Measurements from ENCODE around the gene ZFHX3. TPM values are rescaled to one million over a fixed set of nuclear protein-coding genes. Genes with fewer than 3 reads are reported as not detected.

The ZFHX3 gene
- total RNA-seq, 1 experiment from 2014 or later, result 0.68 TPM

DNA sequence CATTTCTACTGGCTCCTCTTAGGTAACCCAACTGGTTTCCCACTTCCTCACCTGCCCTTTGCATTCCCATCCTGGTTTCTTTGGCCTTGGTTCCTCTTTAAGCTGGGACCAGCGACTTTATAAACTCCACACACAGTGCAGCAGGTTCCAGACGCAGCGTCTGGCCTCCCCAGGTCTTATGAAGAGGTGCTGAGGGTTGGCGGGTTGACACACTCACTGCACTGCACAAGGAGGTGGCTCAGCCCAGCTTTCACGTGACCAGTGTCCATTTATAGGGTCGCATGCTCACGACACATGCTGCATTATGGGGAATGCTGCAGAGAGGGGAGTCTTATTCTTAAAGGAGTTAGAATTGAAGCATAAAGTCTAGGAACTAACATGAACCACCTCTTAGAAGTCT is 70.8 kb downstream of the ZFHX3 start:
- DNase-seq (ENCODE audit: low spot score), result no peak

DNA sequence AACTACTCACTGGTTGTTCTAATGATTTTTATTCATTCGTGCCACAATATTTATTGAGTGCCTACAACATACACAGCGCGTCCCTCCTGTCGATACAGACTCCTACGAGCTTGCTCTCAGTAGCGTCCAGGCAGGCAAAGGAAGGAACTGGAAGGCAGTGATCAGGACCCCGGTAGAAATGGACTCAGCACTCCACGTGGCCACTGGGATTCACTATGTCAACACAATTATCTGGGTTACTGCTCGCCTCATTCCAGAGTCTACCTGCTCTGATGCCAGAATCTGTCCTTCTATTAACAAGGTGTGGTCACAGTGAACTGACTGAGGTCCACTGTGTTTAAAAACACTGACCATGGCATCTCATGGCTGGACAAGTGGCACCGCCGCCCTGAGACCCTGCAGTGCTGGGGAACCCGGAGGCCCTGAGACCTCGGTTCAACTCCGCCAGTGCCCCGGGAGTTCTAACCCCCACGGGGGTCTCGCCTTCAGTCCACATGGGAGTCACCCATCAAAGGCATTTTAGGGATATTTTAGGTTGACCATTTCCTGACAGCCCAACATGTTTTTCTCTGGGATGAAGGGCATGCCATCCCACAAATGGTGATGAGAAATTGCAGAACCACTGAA is 71.4 kb downstream of the ZFHX3 start:
- DNase-seq (ENCODE audit: low spot score), result no peak

- no peak for DNase-seq (ENCODE audit: low spot score)
These were observed 72.0 kb downstream of the ZFHX3 start for GRCh38 chr16:72975809-72976437.

GRCh38 chr16:72974142-72974769 is 73.7 kb downstream of the ZFHX3 start:
- no peak for DNase-seq (ENCODE audit: low spot score)

- DNase-seq (ENCODE audit: low spot score), result no peak
These were observed 74.9 kb downstream of the ZFHX3 start for GRCh38 chr16:72972878-72973571.

DNA sequence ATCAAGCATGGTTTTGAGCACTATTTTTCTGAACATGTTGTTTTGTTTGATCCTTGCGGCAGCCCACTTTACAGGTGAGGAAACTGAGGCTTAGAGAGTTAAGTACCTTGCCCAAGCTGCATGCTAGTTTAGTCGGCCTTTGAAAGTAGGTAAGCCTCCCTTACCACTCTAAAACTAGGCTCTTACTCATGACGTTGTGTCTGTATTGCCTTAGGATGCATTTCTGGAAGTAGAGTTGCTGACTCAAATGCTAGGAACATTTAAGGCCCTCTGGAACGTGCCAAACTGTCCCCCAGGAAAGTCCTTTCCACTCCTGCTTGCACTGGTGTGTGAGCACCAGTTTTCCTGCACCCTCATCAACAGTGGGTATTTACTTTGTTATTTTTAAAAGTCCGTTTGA is 76.6 kb downstream of the ZFHX3 start:
- no peak for DNase-seq (ENCODE audit: low spot score)

GRCh38 chr16:72970656-72971055 is 77.3 kb downstream of the ZFHX3 start:
- DNase-seq (ENCODE audit: low spot score), result no peak

- DNase-seq (ENCODE audit: low spot score), result no peak
These were observed 78.1 kb downstream of the ZFHX3 start for GRCh38 chr16:72969812-72970211.

GRCh38 chr16:72969146-72969545 is 78.8 kb downstream of the ZFHX3 start:
- no peak for DNase-seq (ENCODE audit: low spot score)

DNA sequence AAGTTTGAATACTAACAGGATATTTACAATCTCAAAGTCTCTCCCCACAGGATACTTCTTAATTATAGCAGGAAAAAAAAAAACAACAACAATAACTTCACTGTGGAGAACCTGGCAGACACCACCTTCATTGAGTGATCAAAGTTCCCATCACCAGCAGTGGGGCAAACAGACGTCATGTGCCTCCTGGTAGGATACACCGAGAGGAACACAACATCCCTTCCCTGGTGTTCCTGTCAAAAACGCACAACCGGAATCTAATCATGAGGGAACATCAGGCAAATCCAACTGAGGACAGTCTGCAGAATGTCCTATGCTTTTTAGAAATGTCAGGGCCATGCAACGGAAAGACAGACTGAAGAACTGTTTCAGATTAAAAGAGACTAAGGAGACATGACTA is 80.0 kb downstream of the ZFHX3 start:
- DNase-seq (ENCODE audit: low spot score), result no peak

- no peak for DNase-seq (ENCODE audit: low spot score)
These were observed 84.2 kb downstream of the ZFHX3 start for GRCh38 chr16:72963533-72964315.

DNA sequence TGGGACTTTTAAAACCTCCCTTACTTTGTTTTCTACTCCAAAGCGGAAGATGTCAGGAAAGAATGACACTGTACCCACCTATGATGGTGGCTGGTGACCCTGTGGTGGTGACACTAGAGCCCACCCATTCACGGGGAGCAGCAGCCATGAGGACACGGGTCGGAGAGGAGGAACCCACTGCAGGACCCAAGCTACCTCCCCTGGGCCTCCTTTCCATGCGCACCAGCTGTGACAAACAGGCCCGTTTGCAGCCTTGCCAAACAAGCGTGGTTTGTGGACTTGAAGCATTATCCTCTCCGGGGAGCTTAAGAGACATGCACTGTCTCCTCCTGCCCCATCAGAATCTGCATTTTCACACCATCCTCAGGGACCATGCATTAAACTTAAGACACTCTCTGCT is 85.6 kb downstream of the ZFHX3 start:
- DNase-seq (ENCODE audit: low spot score), result no peak

GRCh38 chr16:72961863-72962262 is 86.1 kb downstream of the ZFHX3 start:
- no peak for DNase-seq (ENCODE audit: low spot score)

DNA sequence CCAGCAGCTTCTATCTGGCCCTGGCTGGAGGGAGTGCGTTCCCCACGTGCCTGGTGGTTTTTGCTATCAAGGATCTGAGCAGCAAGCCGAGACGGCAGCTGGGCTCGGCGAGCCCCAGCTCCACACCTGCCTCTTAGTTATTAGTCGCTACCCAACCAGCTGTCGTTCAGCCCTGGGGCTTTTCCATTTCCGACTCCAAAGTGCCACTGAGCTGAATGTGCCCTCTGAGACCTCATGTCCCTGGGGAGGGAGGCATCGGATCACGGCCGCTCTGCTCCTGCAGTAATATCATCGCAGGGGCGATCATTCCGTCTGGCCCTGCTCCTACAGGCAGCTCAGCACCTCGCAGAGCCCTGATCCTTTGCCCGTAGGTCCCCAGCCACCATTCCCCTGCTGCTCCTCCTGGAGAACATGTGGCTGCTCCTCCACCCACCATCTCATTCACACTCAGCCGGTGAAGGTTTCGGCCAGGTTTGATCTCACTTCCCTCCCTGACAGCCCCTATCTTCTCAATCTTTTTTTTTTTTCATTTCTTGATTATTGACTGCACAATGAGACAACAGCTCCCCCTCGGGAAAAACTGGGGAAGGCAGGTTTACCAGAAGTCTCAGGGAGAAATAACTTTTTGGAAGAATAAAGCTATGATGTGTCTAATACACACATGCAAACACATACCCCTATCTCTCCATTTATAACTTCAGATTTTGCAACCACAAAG is 86.7 kb downstream of the ZFHX3 start:
- DNase-seq (ENCODE audit: low spot score), result no peak

GRCh38 chr16:72960101-72960500 is 87.8 kb downstream of the ZFHX3 start:
- DNase-seq (ENCODE audit: low spot score), result no peak

DNA sequence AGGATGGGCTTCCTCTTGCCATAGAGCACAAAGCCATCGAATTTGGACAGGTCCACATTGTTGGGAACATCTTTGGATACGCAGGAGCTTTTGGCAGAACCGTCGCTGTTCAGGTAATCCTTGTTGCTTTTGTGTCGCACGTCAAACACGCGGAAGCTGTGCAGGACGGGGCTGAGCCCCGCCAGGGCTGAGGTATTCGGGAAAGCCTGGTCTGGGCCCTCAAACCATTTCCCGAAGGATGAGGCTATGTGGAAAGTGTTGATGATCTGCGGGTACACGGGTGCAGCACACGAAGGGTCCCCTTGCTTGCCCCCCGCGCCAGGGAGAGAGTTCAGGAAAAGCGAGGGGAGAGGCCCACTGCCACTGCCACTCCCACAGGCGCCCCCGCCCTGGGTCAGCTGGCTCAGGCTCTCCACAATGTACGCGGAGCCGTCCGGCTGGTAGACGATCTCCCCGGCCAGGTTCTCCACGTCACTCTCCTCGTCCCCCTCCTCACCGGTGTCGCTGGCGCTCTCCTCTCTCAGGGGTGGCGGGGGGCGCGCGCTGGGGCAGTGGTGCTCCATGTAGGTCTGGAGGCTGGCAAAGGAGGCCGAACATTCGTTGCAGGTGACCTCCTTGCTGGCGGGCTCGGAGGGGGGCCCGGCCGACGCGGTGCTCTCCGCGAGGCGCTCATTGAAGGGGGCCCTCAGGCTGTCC is 88.5 kb downstream of the ZFHX3 start:
- no peak for DNase-seq (ENCODE audit: low spot score)

DNA sequence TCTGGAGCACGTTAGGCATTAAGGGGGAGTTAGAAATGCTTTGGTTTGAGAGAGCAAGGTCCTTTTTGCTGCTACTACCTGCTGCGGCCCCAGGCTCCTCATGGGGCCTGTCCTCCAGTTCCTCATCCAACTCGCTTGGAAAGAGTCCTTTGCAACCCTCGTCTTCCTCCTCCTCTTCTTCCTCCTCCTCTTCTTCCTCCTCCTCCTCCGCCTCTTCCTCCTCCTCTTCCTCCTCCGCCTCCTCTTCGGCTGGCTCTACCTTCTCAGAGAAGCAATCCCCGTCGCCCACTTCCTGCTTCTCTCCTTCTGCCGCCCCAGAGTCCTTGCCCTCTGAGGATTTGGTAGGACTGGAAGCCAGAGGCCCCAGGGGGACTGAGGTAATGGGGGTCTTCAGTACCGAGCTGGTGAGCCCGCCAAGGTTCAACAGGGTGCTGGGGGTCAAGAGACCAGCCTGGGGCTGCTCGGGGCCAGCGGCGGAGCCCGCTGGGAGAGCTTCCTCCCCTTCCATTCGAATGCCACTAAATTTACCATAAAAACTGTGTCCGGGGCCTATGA is 89.3 kb downstream of the ZFHX3 start:
- no peak for DNase-seq (ENCODE audit: low spot score)

GRCh38 chr16:72957303-72958277 is 90.3 kb downstream of the ZFHX3 start:
- DNase-seq (ENCODE audit: low spot score), result no peak

All from H4 (cell line).